Fibroblast of lung (primary cell): Measurements from ENCODE around the gene TRAF5.

Experiments
- EZH2 ChIP-seq: IDR thresholded peaks from 2 replicates; pipeline ENCODE4 v1.5.1; 2012; ENCODE audit warnings: low read length, control low read depth, mild to moderate bottlenecking; ENCODE audit errors: missing control alignments
- TF ChIP-seq, protein P1 (sequence below), 2 donors: IDR thresholded peaks in 1 of 2; conservative IDR thresholded peaks in 1 of 2; 1 replicate in 1 of 2; 2 replicates in 1 of 2; pipeline ENCODE4 v1.5.1; 2011 to 2012; ENCODE audit warnings: low read length in 2 of 2, control low read depth in 1 of 2, inconsistent platforms in 1 of 2, low read depth in 1 of 2, mild to moderate bottlenecking in 1 of 2

GRCh38 chr1:211355873-211356272 lies 29.2 kb downstream of the TRAF5 start:
- TF ChIP-seq, protein P1, sequence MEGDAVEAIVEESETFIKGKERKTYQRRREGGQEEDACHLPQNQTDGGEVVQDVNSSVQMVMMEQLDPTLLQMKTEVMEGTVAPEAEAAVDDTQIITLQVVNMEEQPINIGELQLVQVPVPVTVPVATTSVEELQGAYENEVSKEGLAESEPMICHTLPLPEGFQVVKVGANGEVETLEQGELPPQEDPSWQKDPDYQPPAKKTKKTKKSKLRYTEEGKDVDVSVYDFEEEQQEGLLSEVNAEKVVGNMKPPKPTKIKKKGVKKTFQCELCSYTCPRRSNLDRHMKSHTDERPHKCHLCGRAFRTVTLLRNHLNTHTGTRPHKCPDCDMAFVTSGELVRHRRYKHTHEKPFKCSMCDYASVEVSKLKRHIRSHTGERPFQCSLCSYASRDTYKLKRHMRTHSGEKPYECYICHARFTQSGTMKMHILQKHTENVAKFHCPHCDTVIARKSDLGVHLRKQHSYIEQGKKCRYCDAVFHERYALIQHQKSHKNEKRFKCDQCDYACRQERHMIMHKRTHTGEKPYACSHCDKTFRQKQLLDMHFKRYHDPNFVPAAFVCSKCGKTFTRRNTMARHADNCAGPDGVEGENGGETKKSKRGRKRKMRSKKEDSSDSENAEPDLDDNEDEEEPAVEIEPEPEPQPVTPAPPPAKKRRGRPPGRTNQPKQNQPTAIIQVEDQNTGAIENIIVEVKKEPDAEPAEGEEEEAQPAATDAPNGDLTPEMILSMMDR (conservative IDR thresholded peaks at IDR 0.05 in 1 of 2, IDR thresholded peaks at IDR 0.05 in 1 of 2; ENCODE audit: low read depth in 1 of 2, low read length in 2 of 2): no peak
- TF ChIP-seq EZH2: no peak
